PC-3 (cell line): ENCODE results near the gene SIPA1L3.

Experiments
- CTCF ChIP-seq: fragments of 300-600 bp; sonication (generic); conservative IDR thresholded peaks from 2 replicates; pipeline ENCODE4 v1.5.1; 2017; ENCODE audit warnings: antibody characterized with exemption, low read depth, mild to moderate bottlenecking, low read length
- EZH2 ChIP-seq: fragments of 300-600 bp; sonication (generic); IDR thresholded peaks from one replicate; pipeline ENCODE4 v1.6.1; 2017; ENCODE audit warnings: antibody characterized with exemption, mild to moderate bottlenecking, low read length; ENCODE audit not compliant: unreplicated experiment

GRCh38 chr19:38095411-38096308 is 188.7 kb downstream of the SIPA1L3 start:
- peak; percentile 67 for TF ChIP-seq CTCF
- TF ChIP-seq EZH2, result no peak
